HG03064 (cell line): ENCODE results near the gene KBTBD13.

Experiments
- ATAC-seq: cut with Tn5 transposase; IDR thresholded peaks from one replicate; pipeline ENCODE4 v1.9.1; 2021; ENCODE audit warnings: low read depth; ENCODE audit not compliant: unreplicated experiment

The KBTBD13 gene

DNA sequence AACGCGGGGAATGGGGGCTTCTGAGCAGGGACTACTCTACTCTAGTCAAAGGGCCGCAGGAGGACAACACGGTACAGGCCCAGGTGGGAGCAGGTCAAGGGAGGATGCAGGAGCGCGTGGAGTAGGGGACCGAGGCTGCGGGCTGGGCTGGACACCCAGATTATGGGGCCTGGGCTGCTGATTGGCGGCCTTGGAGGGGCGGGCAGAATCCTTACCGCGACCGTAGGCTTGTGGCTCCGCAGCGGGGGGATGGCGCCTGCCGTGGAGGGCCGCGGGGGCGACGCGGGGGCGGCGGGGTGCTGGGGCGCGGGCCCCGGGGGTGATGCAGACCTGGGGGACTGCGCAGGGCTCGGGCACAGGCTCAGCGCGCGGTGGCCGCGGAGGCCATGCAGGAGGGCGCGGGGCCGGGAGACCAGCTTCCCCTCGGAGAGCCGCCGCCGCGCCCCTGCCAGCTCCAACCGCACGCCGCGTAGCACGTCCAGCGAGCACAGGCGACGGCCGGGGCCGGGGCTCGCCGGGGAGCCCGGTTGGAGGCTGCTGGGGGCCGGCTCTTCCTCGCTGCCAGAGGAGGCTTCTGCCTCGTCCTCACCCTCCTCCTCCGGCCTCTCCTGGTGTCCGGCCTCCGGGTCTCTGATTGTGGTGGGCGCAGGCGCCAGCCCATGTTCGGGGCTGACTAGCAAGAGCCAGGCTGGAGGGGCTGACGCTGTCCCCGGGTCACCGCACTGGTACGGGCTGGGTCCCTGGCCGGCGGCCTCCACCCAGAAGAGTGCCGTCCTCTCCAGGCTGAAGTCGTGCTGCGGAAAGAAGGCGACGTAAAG is 25.6 kb downstream of the KBTBD13 start:
- ATAC-seq, result no peak

DNA sequence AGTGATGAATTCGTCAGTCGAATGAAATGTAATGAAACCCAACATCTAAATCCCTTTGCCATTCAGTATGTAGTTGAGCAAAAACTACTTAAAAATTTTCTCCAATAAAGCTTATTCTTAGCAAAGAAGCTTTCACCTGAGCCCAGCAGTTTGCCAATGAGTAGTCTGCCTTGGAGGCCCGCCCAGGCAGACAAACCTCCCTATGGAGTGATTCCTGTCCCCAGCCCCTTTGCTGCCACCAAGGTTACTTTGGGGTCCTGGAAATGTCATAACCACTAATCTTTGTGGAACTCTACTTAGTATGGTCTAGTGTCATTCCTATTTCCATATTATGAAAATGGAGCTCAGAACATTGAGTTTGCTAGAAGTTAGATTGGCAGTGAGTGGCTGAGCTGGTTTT is 26.4 kb downstream of the KBTBD13 start:
- ATAC-seq, result no peak

DNA sequence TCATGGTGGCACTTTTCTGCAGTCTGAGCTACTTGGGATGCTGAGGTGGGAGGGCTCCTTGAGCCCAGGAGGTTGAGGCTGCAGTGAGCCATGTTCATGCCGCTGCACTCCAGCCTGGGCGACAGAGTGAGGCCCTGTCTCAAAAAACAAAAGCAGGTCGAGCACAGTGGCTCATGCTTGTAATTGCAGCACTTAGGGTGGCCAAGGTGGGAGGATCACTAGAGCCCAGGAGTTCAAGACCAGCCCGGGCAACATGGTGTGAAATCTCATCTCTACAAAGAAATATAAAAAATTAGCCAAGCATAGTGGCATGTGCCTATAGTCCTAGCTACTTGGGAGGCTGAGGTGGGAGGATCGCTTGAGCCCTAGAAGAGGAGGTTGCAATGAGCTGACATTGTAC is 28.5 kb downstream of the KBTBD13 start:
- no peak for ATAC-seq

DNA sequence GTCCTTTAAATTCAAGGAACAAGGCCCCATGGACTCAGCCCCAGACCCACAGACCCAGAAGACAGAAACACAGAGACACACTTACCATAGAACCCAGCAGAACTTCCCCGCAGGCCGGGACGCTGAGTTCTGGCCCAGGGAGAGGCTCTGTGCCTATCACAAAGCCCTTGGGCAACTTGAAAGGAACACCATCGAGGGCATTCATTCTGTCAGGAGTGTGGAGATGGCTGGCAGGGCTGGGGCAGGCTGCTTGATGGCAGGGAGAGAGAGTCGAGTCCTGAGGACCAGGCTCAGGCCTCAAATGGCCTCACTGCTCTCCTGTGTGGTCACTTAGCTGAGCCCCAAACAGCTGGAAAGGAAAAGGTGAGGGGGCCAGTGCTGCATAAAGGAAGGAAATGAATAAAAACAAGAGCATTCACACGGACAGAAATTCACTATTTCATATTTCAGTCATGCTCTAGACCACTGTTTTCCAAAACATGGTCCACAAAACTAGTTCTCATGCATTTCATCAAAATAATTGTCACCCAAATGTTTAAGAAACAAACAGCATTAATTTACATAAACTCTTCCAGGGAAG is 29.6 kb downstream of the KBTBD13 start:
- ATAC-seq, result no peak

DNA sequence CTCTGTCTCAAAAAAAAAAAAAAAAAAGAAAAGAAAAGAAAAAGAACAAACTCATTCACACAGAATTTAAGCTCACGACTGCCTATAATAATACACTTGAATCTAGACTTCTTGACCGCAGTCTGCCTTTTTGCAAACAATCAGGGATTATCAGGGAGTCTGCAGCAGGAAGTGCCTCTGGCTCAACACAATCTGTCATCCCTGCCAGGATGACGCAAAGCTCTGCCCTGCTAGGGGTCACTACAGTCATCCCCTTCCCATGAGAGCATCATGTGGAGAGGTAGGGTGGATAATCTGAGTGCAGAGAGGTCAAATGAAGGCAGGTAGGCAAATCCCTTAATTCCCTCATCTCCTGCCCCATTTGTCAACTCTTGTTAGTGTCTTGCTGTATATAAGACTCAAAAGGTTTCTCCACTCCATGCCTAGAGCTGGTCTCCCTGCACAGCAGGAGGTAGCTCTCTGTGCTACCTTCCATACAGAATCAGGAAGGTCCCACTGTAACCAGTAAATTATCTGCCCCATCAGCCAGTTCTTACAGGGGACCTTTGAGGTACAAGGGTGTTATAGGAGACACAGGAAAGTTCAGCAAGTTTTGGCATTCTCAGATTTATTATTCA is 34.2 kb downstream of the KBTBD13 start:
- no peak for ATAC-seq

DNA sequence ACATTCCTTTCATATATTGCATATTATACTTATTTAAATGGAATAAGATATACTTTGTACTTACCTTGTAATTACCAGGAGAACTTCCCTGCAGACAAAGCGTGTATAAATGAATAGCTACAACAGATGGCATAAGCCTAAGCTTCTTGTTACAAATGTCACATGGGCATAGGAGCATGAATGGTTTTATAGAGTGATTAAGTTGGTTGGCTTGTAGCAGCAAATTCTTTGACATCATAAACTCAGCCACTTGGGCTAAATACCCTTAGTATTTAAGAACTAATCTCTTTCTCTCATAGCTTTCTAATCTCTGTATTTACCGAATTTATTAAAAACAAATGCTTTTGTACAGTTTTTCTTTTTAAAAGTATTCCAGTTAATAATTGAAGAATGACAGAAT is 38.5 kb downstream of the KBTBD13 start, which contains the start of gene UBAP1L:
UBAP1L (minus strand) TSS at position 115 of the 400 bp plus-strand sequence. CDS start 8,985 bp downstream, outside the sequence.
- no peak for ATAC-seq

DNA sequence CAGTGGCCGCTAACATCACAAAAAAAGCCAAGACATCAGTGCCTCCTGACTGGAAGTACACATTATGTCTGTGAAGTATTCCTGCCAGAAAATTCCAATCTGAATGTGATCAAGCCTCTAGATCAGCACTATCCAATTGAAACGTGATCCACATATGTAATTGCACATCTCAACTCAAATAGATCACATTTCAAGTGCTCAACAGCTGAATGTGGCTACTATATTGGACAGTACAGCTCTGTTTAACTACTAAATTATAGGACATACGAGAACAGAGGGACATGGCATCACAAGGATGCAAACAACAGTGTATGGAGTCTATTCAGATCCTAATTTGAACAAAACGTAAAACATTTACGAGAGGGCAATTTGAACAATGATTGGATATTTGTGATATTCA is 39.0 kb downstream of the KBTBD13 start:
- no peak for ATAC-seq
